Neural progenitor cell (in vitro differentiated cells): Measurements from ENCODE around the gene CASQ1.

ENCODE experiments used
- CTCF ChIP-seq: fragments of 200-600 bp; sonication (generic); IDR thresholded peaks from 2 replicates; pipeline ENCODE4 v1.5.1; 2017; ENCODE audit warnings: antibody characterized with exemption, mild to moderate bottlenecking
- EZH2 ChIP-seq: fragments of 200-600 bp; sonication (generic); IDR thresholded peaks from 2 replicates; pipeline ENCODE4 v1.6.1; 2017; ENCODE audit warnings: antibody characterized with exemption, mild to moderate bottlenecking, moderate library complexity
- EZH2phosphoT487 ChIP-seq: fragments of 200-600 bp; sonication (generic); IDR thresholded peaks from 2 replicates; pipeline ENCODE4 v1.6.1; 2017; ENCODE audit warnings: antibody characterized with exemption

- TF ChIP-seq CTCF (no peak), EZH2 (no peak), EZH2phosphoT487 (no peak)
Measured at GRCh38 chr1:160168016-160168415, 22.4 kb upstream of the CASQ1 start.
